Cardiac muscle cell (in vitro differentiated cells and primary cell): ENCODE data around the gene ABHD1. TPM values are rescaled to one million over a fixed set of nuclear protein-coding genes. Genes with fewer than 3 reads are reported as not detected.
A peak's percentile ranks its signal among the peaks of the same experiment; 100 is the strongest.

Source experiments
- DNase-seq, 2 donors: peaks; one replicate each; pipeline versions ENCODE4 v3.0.0 to v3.0.0-alpha.2; 2010 to 2017; ENCODE audit warnings: low read depth in 1 of 2, low spot score in 1 of 2
- H3K27ac ChIP-seq: fragments of 200-600 bp; sonication (generic); 2 replicates; pipeline ENCODE4 v1.5.1; 2016
- H3K27me3 ChIP-seq: fragments of 200-600 bp; sonication (generic); 2 replicates; pipeline ENCODE4 v1.6.0; 2016; ENCODE audit warnings: control low read depth
- H3K36me3 ChIP-seq: fragments of 200-600 bp; sonication (generic); 2 replicates; pipeline ENCODE4 v1.5.1; 2016; ENCODE audit warnings: control low read depth
- H3K4me1 ChIP-seq: fragments of 200-600 bp; sonication (generic); 2 replicates; pipeline ENCODE4 v1.8.1; 2017; ENCODE audit warnings: low read depth, mild to moderate bottlenecking, mixed run types
- H3K4me3 ChIP-seq: fragments of 200-600 bp; sonication (generic); 2 replicates; pipeline ENCODE4 v1.5.1; 2016; ENCODE audit warnings: mild to moderate bottlenecking
- H3K9me3 ChIP-seq: fragments of 200-600 bp; sonication (generic); 2 replicates; pipeline ENCODE4 v1.5.1; 2017; ENCODE audit warnings: low read depth, mild to moderate bottlenecking, control low read depth
- polyA plus RNA-seq: library from polyadenylated mRNA; unstranded; fragments of >200 nt; fragmentation: Nextera tagmentation; extraction: Ambion mirVana; gene quantifications from 2 replicates; pipeline ENCODE4 v1.2.1, GENCODE V29; 2016
- total RNA-seq: library from RNA; depleted of rRNA; stranded (reverse); fragments of >200 nt; gene quantifications from 2 replicates; pipeline ENCODE4 v1.2.3, GENCODE V29; 2016
- TF ChIP-seq, protein P1 (sequence below): IDR thresholded peaks from 2 replicates; pipeline ENCODE4 v1.5.1; 2012; ENCODE audit warnings: low read depth, mild to moderate bottlenecking, low read length

ABHD1 gene
- total and polyA plus RNA-seq, 2 experiments from 2014 or later: 0.27 to 2.0 TPM

DNA sequence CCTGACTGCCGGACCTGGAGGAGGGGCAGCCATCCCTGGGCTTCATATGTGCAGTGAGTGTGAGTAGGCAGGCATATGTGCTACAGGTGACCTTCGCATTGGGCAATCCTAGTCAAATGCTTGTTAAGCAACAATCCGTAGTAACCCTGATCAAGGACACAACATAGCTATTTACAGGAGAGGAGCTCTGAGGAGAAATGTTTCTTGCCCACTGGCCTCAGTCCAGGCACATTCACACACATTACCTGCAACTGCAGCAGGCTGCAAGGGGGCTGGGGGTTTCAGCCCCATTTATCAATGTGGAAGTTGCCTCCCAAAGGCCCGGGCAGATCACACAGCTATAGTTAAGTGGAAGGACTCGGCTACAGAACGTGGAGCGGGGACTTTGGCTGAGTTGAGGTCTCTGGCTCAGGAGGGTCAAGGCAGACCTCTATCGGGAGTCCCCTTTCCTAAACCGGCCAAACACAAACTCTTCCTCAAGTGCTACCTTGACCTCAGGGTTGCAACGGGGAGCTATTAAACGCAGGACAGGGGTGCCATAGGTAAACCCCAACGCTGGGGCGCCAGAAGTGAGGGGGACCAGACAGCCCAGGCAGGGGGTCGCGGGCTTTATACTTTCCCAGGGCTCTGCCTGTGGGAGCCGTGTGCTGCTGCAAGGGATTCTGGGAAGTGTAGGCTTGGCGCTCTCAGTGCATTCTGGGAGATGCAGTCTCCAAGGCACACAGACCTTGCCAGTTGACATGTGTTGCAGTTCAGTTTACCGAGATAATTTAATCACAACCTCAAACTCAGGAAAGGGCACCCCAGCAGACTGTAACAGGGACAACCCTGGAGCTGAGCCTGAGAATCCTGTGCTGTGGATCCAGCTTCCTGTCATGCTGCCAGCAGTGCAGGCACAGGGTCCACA, 27.6 kb upstream of the ABHD1 start:
- Histone ChIP-seq H3K27ac (peak overlapping the region; percentile 8), H3K4me1 (no peaks in the 10 kb centered on the region), H3K9me3 (no peaks in the 10 kb centered on the region), H3K27me3 (no peaks in the 10 kb centered on the region), H3K4me3 (no peak overlapping the region), H3K36me3 (no peaks in the 10 kb centered on the region)
- DNase-seq: peak; percentile 63 to 72
- TF ChIP-seq, protein P1, sequence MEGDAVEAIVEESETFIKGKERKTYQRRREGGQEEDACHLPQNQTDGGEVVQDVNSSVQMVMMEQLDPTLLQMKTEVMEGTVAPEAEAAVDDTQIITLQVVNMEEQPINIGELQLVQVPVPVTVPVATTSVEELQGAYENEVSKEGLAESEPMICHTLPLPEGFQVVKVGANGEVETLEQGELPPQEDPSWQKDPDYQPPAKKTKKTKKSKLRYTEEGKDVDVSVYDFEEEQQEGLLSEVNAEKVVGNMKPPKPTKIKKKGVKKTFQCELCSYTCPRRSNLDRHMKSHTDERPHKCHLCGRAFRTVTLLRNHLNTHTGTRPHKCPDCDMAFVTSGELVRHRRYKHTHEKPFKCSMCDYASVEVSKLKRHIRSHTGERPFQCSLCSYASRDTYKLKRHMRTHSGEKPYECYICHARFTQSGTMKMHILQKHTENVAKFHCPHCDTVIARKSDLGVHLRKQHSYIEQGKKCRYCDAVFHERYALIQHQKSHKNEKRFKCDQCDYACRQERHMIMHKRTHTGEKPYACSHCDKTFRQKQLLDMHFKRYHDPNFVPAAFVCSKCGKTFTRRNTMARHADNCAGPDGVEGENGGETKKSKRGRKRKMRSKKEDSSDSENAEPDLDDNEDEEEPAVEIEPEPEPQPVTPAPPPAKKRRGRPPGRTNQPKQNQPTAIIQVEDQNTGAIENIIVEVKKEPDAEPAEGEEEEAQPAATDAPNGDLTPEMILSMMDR: no peak

DNA sequence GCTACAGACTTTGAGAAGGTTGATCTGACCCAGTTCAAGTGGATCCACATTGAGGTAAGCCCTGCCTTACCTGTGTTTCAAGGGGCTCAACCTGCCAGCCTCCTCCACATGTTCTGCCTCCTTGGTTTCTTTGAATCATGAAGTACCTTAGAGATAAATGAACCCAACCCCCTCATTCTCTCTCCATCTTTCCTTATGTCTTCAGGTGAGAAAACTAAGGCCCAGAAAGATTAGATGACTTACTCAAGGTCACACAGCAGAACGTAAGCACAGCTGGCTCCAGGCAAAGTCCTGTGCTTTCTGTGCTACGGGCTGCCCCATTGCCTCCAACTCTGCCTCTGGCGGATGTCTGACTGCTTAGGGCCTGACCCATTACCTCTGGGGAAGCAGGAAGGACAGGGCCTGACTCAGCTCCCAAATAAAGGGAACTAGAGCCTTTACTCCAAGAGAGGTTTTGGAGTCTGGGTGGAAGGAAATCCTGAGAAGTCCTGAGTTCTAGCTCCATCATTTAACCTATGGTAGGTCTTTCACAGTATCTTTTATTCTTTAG, 26.8 kb upstream of the ABHD1 start:
- H3K36me3 ChIP-seq: no peaks in the 10 kb centered on the region
- DNase-seq: no peak
- no peaks in the 10 kb centered on the region for H3K4me1 ChIP-seq
- TF ChIP-seq, protein P1: no peak
- H3K27ac ChIP-seq: no peak overlapping the region
- H3K27me3 ChIP-seq: no peaks in the 10 kb centered on the region
- H3K4me3 ChIP-seq: no peak overlapping the region
- H3K9me3 ChIP-seq: no peaks in the 10 kb centered on the region

DNA sequence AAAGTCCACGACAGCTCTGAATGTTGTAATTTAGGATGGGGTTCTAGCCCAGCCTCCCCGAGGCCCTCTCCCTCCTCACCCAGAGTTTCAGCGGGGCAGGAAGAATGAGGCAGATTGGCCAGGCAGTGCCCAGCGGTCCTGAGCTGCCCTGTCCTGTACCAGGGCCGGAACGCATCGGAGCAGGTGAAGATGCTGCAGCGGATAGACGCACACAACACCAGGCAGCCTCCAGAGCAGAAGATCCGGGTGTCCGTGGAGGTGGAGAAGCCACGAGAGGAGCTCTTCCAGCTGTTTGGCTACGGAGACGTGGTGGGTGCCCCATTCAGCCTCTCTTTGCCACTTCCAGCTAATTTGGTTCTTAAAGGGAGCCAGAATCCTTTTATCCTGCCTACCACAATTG, 26.3 kb upstream of the ABHD1 start:
- TF ChIP-seq, protein P1: no peak

DNA sequence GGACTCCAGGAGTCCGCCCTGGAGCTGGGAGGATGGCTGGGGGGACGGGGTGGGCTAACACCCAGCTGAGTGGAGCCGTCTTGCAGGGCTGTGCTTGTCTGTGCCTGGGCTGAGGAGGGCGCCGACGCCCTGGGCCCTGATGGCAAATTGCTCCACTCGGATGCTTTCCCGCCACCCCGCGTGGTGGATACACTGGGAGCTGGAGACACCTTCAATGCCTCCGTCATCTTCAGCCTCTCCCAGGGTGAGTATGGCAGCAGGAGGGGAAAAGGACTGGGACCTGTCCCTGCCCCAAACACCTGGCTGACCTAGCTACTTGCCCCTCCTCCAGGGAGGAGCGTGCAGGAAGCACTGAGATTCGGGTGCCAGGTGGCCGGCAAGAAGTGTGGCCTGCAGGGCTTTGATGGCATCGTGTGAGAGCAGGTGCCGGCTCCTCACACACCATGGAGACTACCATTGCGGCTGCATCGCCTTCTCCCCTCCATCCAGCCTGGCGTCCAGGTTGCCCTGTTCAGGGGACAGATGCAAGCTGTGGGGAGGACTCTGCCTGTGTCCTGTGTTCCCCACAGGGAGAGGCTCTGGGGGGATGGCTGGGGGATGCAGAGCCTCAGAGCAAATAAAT, 24.2 kb upstream of the ABHD1 start:
- Histone ChIP-seq H3K9me3 (no peaks in the 10 kb centered on the region), H3K36me3 (no peaks in the 10 kb centered on the region), H3K4me1 (no peaks in the 10 kb centered on the region), H3K4me3 (no peak overlapping the region), H3K27me3 (no peaks in the 10 kb centered on the region), H3K27ac (no peak overlapping the region)
- TF ChIP-seq, protein P1: no peak
- DNase-seq: no peak

More for the DNA sequence above, 26.3 kb upstream of the ABHD1 start:
- Histone ChIP-seq H3K9me3 (no peaks in the 10 kb centered on the region), H3K36me3 (no peaks in the 10 kb centered on the region), H3K27me3 (no peaks in the 10 kb centered on the region), H3K27ac (no peak overlapping the region), H3K4me1 (no peaks in the 10 kb centered on the region), H3K4me3 (no peak overlapping the region)
- no peak for DNase-seq

DNA sequence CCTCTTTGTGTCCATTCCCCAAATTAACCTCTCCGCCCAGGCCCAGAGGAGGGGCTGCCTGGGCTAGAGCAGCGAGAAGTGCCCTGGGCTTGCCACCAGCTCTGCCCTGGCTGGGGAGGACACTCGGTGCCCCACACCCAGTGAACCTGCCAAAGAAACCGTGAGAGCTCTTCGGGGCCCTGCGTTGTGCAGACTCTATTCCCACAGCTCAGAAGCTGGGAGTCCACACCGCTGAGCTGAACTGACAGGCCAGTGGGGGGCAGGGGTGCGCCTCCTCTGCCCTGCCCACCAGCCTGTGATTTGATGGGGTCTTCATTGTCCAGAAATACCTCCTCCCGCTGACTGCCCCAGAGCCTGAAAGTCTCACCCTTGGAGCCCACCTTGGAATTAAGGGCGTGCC, 23.6 kb upstream of the ABHD1 start:
- TF ChIP-seq, protein P1: no peak
- Histone ChIP-seq H3K4me1 (no peaks in the 10 kb centered on the region), H3K4me3 (no peak overlapping the region), H3K36me3 (no peaks in the 10 kb centered on the region), H3K27ac (no peak overlapping the region), H3K27me3 (no peaks in the 10 kb centered on the region), H3K9me3 (no peaks in the 10 kb centered on the region)
- DNase-seq: no peak
